AG04450 (cell line): ENCODE measurements around the gene KIF11. TPM values are rescaled to one million over a fixed set of nuclear protein-coding genes. Genes with fewer than 3 reads are reported as not detected.

Source experiments
- CTCF ChIA-PET: fragments of 300-600, 350-600 bp; formaldehyde crosslinking; extraction: SDS; loops from one replicate; lab custom pipeline; 2022; ENCODE audit warnings: antibody characterized with exemption, inconsistent platforms; lab: Charles Lee
- POLR2A ChIA-PET: fragments of 350-600 bp; formaldehyde crosslinking; extraction: SDS; loops from one replicate; lab custom pipeline; 2021; ENCODE audit warnings: antibody characterized with exemption, inconsistent platforms; lab: Yijun Ruan, JAX
- DNase-seq: peaks from one replicate; pipeline ENCODE4 v3.0.0-alpha.2; 2011; ENCODE audit warnings: low read depth, low spot score
- H3K27ac ChIP-seq: one replicate; pipeline ENCODE4 v1.5.1; 2012; ENCODE audit warnings: low read depth, low read length, control low read depth
- H3K27me3 ChIP-seq: one replicate; pipeline ENCODE4 v1.6.0; 2012; ENCODE audit warnings: low read length; ENCODE audit not compliant: control insufficient read depth, insufficient read depth
- H3K4me3 ChIP-seq: 2 replicates; pipeline ENCODE4 v1.5.1; 2011; ENCODE audit warnings: mild to moderate bottlenecking, low read depth, low read length, control low read depth
- H3K9me3 ChIP-seq: 2 replicates; pipeline ENCODE4 v1.5.1; 2012; ENCODE audit warnings: low read length; ENCODE audit not compliant: control insufficient read depth, insufficient read depth
- polyA plus RNA-seq: library from polyadenylated mRNA; depleted of rRNA; stranded (reverse); fragments of >200 nt; gene quantifications from 2 replicates; pipeline ENCODE4 v1.2.3, GENCODE V29; 2011
- TF ChIP-seq, protein P1 (sequence below): IDR thresholded peaks from 2 replicates; pipeline ENCODE4 v1.5.1; 2011; ENCODE audit warnings: low read depth, low read length, control low read depth, inconsistent platforms

Gene KIF11
- polyA plus RNA-seq, 1 experiment: 7.6 TPM

DNA sequence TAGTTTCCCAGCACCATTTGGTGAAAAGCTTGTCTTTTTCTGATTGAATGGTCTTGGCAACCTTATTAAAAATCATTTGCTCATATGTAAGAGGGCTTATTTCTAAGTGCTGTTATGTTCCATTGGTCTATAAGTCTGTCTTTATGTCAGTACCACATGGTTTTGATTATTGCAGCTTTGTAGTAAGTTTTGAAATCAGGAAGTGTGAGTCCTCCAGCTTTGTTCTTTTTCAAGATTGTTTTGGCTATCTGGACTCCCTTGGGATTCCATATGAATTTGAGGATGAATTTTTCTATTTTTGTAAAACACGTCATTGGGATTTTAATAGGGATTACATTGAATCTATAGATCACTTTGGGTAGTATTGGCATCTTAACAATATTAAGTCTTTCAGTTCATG is 5.4 kb downstream of the KIF11 start:
- TF ChIP-seq, protein P1, sequence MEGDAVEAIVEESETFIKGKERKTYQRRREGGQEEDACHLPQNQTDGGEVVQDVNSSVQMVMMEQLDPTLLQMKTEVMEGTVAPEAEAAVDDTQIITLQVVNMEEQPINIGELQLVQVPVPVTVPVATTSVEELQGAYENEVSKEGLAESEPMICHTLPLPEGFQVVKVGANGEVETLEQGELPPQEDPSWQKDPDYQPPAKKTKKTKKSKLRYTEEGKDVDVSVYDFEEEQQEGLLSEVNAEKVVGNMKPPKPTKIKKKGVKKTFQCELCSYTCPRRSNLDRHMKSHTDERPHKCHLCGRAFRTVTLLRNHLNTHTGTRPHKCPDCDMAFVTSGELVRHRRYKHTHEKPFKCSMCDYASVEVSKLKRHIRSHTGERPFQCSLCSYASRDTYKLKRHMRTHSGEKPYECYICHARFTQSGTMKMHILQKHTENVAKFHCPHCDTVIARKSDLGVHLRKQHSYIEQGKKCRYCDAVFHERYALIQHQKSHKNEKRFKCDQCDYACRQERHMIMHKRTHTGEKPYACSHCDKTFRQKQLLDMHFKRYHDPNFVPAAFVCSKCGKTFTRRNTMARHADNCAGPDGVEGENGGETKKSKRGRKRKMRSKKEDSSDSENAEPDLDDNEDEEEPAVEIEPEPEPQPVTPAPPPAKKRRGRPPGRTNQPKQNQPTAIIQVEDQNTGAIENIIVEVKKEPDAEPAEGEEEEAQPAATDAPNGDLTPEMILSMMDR: no peak
- DNase-seq: no peak

DNA sequence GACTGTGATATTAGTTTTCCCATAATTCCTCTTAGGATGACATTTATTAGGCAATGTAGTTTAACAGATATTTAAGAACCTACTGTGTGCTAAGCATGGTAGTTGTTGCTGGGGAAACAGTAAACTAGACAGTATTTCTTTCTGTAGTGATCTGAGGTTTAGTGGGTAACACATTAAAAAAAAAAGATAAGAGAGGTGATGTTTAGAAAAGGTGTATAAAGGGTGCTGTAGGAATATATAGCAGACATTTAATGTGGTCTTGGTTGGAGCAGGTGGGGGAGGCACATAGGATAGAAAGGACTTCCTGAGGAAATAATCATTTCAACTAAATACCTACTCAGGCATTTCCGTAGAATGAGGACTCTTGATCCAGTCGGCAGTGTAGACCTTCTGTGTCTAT is 11.9 kb downstream of the KIF11 start:
- Histone ChIP-seq H3K9me3 (no peaks in the 10 kb centered on the region; the same call in 1 of the 2 replicates), H3K27me3 (no peaks in the 10 kb centered on the region), H3K27ac (no peak overlapping the region), H3K4me3 (no peak overlapping the region)
- ChIA-PET POLR2A (no interaction called here), CTCF (no interaction called here)
- DNase-seq: no peak
- TF ChIP-seq, protein P1: no peak

More for the DNA sequence above, 5.4 kb downstream of the KIF11 start:
- no peak overlapping the region for H3K4me3 ChIP-seq
- no peaks in the 10 kb centered on the region; the same call in 1 of the 2 replicates for H3K9me3 ChIP-seq
- no peaks in the 10 kb centered on the region for H3K27me3 ChIP-seq
- H3K27ac ChIP-seq: no peak overlapping the region
- ChIA-PET CTCF (interaction anchor here (0.6 to 1.7 kb wide), 2 partner anchors 92 to 244 kb away, joined by 5 to 7 read pairs; no protein-coding TSS in a partner anchor), POLR2A (no interaction called here)

DNA sequence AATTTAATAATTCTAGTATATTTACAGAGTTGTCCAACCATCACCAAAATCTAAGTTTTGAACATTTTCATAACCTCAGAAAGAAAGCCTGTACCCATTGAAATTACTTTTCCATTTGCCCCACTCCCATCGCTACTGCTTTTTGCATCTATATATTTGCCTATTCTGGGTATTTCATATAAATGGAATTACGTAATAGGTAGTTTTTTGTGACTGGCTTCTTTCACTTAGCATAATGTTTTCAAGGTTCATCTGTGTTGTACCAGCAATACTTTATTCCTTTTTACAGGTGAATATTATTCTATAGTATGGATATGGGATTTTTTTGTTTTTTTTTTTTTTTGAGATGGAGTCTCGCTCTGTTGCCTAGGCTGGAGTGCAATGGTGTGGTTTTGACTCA is 22.6 kb downstream of the KIF11 start:
- TF ChIP-seq, protein P1: no peak
- ChIA-PET POLR2A (no interaction called here), CTCF (interaction anchor here (1.2 kb wide), 1 partner anchor 228 kb away, joined by 3 read pairs; no protein-coding TSS in a partner anchor)

DNA sequence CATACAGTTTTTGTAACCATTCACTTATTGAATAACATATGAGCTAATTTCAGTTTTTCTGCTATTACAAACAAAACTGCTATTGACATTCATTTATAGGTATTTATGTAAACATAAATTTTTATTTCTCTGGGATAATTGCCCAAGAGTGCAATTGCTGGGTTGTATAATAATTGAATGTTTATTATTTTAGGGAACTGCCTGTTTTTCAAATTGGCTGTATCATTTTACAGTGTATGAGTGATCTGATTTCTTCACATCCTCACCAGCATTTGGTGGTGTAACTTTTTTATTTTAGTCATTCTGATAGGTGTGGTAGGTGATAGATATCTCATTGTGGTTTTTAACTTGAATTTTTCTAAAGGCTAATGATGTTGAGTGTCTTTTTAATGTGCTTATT is 26.4 kb downstream of the KIF11 start:
- ChIA-PET CTCF (no interaction called here), POLR2A (no interaction called here)
- Histone ChIP-seq H3K4me3 (no peak overlapping the region), H3K9me3 (no peaks in the 10 kb centered on the region; the same call in 1 of the 2 replicates), H3K27ac (no peak overlapping the region), H3K27me3 (no peaks in the 10 kb centered on the region)
- TF ChIP-seq, protein P1: no peak
- DNase-seq: no peak

More for the DNA sequence above, 22.6 kb downstream of the KIF11 start:
- H3K27me3 ChIP-seq: no peaks in the 10 kb centered on the region
- no peak overlapping the region for H3K27ac ChIP-seq
- H3K9me3 ChIP-seq: no peaks in the 10 kb centered on the region
- no peak overlapping the region for H3K4me3 ChIP-seq
- no peak for DNase-seq

DNA sequence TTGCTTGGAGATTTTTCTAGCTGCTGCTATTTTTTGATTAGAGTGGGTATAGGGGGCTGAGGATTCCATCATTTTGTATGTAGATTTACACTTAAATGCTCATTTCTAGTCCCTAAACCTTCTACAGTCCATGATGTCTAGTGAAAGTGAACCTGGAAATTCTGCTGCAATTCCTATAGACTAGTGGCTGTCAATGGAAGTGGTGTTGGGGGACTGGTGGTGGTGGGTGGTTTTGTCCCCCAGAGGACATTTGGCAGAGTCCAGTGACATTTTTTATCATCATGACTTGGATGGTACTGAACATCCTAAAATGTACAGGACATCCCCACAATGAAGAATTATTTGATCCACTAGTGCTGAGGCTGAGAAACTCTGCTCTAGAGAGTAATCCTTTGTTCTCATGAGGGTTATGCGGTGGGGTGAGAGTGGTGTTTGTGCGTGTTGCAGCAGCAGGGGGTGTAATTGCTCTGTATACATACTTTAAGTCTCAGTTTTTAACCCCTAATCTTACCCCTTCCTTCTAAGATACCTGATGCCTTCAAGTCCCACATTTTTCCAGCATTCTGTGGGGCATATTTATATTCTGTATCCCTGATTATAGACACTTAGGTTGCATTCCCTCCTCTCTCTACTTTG is 35.0 kb downstream of the KIF11 start:
- ChIA-PET POLR2A (no interaction called here), CTCF (no interaction called here)
- H3K4me3 ChIP-seq: no peak overlapping the region
- H3K27me3 ChIP-seq: no peaks in the 10 kb centered on the region
- no peak for DNase-seq
- H3K9me3 ChIP-seq: no peaks in the 10 kb centered on the region; the same call in 1 of the 2 replicates
- TF ChIP-seq, protein P1: no peak
- no peak overlapping the region for H3K27ac ChIP-seq
